Upper lobe of right lung (tissue), 1 donor: ENCODE measurements around the gene UBR2. TPM values are rescaled to one million over a fixed set of nuclear protein-coding genes. Genes with fewer than 3 reads are reported as not detected.
A peak's percentile ranks its signal among the peaks of the same experiment; 100 is the strongest.

Source experiments
- ATAC-seq: fragments of 200-7000 bp; cut with Tn5 transposase; one replicate; pipeline ENCODE4 v1.9.1; 2020; ENCODE audit warnings: mild to moderate bottlenecking, moderate library complexity
- DNase-seq: peaks from one replicate; pipeline ENCODE4 v3.0.0-alpha.2; 2020
- H3K27ac ChIP-seq: fragments of 200-600 bp; one replicate; pipeline ENCODE4 v1.8.0; 2022
- H3K27me3 ChIP-seq: fragments of 200-600 bp; one replicate; pipeline ENCODE4 v1.8.0; 2022; ENCODE audit warnings: mild to moderate bottlenecking
- H3K36me3 ChIP-seq: fragments of 200-600 bp; one replicate; pipeline ENCODE4 v1.8.0; 2022
- H3K4me1 ChIP-seq: fragments of 200-600 bp; one replicate; pipeline ENCODE4 v1.8.0; 2022
- H3K4me3 ChIP-seq: fragments of 200-600 bp; one replicate; pipeline ENCODE4 v1.8.0; 2022; ENCODE audit warnings: mild to moderate bottlenecking
- H3K9me3 ChIP-seq: fragments of 200-600 bp; one replicate; pipeline ENCODE4 v1.8.0; 2022
- intact Hi-C: fragments of 100-400 bp; cut with DNase I; formaldehyde crosslinking; loops from one replicate; pipeline ENCODE4 v1.11.0; 2022
- total RNA-seq: library from RNA; stranded (reverse); fragmentation: NEBNext Ultra II Directional; extraction: Animal tissue kit (Norgen Biotek cat#: 25700); gene quantifications from one replicate; pipeline ENCODE4 v1.2.1, GENCODE V29; 2021
- TF ChIP-seq, protein P1 (sequence below): fragments of 200-600 bp; IDR thresholded peaks from one replicate; pipeline ENCODE4 v1.8.0; 2022; ENCODE audit warnings: antibody characterized with exemption
- donor health status: DM: no; HTN: yes; CAD: no; lungs with severe emphysema.

UBR2 gene
- total RNA-seq, 1 donor from 2014 or later: 36.6 TPM

DNA sequence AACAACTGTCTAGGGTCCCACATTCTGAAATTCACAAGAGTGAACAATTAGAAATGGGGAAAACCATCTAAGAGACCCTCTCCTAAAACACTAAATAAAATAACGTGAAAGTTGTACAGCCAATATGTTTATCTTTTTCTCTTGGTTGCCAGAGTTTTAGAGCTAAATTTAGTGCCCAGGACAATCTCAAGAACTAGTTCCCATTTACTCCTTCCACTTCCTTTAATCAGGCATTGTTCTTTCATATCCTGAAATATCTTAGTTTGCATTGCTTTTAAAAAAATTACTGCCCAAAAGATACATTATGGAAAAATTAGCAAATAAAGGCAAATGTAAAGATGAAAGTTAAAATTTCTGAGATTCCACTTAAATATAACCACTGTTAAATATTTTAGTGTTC is 33.1 kb upstream of the UBR2 start:
- Histone ChIP-seq H3K9me3 (no peaks in the 10 kb centered on the region), H3K4me1 (no peaks in the 10 kb centered on the region), H3K27me3 (no peaks in the 10 kb centered on the region), H3K27ac (no peak overlapping the region), H3K36me3 (no peaks in the 10 kb centered on the region), H3K4me3 (no peak overlapping the region)
- TF ChIP-seq, protein P1, sequence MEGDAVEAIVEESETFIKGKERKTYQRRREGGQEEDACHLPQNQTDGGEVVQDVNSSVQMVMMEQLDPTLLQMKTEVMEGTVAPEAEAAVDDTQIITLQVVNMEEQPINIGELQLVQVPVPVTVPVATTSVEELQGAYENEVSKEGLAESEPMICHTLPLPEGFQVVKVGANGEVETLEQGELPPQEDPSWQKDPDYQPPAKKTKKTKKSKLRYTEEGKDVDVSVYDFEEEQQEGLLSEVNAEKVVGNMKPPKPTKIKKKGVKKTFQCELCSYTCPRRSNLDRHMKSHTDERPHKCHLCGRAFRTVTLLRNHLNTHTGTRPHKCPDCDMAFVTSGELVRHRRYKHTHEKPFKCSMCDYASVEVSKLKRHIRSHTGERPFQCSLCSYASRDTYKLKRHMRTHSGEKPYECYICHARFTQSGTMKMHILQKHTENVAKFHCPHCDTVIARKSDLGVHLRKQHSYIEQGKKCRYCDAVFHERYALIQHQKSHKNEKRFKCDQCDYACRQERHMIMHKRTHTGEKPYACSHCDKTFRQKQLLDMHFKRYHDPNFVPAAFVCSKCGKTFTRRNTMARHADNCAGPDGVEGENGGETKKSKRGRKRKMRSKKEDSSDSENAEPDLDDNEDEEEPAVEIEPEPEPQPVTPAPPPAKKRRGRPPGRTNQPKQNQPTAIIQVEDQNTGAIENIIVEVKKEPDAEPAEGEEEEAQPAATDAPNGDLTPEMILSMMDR: no peak
- ATAC-seq (no peak), DNase-seq (no peak)
- intact Hi-C loops: no loop called here

DNA sequence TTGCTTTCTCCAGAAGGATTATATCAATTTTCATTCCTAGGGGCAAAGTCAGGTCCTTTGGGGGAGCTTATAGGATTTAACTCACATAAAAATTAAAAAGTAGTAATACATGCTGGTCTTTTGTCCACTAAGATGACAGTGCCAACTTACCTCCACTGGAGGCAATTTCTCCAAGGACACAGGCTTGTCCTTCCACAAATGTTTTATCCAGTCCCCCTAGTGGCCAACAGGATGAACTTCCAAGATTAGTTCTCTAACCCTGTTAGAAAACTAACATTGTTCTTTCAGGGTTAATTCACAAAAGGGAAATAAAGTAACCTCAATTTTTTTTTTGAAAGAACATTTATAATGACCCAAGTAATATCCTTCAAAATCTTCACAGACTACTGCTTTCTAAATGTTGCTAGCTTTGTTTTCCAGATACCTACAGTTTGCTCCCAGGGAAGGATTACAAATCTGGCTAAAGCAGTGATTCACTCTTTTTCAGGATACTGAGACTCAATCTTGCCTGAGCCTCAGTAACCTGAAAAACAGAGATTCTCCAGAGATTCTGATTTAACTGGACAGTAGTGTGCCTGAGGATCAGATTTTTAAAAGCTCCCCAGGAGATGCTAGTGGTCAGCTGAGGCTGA is 31.7 kb upstream of the UBR2 start:
- Histone ChIP-seq H3K27me3 (no peaks in the 10 kb centered on the region), H3K36me3 (no peaks in the 10 kb centered on the region), H3K9me3 (no peaks in the 10 kb centered on the region), H3K4me3 (no peak overlapping the region), H3K4me1 (no peaks in the 10 kb centered on the region), H3K27ac (no peak overlapping the region)
- DNase-seq: no peak
- TF ChIP-seq, protein P1: peak; percentile 89
- intact Hi-C loops: no loop called here
- ATAC-seq: peak; percentile 81

DNA sequence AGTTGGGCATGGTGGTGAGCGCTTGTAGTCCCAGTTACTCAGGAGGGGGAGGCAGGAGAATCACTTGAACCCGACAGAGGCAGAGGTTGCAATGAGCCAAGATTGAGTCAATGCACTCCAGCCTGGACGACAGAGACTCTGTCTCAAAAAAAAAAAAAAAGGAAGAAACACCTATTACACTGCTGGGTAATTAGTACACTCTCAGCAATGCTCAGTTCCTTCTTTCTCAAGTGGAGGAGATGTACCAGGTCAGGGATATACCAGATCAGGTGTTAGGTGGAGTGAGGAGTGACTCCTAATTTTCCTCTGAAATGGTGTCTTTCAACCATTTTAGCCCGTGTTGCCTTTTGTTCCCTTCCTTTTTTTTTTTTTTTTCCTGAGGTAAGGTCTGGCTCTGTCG is 30.0 kb upstream of the UBR2 start:
- ATAC-seq (no peak), DNase-seq (no peak)
- no peaks in the 10 kb centered on the region for H3K27me3 ChIP-seq
- no peaks in the 10 kb centered on the region for H3K9me3 ChIP-seq
- TF ChIP-seq, protein P1: no peak
- no peaks in the 10 kb centered on the region for H3K4me1 ChIP-seq
- H3K27ac ChIP-seq: no peak overlapping the region
- intact Hi-C loops: no loop called here
- H3K36me3 ChIP-seq: no peaks in the 10 kb centered on the region
- no peak overlapping the region for H3K4me3 ChIP-seq

DNA sequence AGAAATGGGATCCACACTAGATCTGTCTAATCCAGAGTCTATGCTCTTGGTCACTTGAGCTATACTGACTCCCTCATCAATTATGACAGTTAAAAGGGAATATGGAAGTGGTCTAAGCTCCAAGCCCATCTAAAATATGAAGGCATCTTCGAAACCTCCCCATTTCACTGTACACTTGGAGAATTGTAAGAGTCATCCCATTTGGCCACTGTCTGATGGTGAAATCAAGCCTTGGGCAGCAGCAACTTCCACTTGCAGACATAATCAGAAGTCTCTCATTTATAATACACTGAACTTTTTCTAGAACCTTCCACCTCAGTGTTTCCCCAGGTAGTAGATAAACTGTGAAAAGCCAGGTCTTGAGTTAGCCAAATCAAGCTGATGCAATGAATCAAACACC is 26.3 kb upstream of the UBR2 start:
- no peaks in the 10 kb centered on the region for H3K27me3 ChIP-seq
- no peak overlapping the region for H3K4me3 ChIP-seq
- DNase-seq: no peak
- no peaks in the 10 kb centered on the region for H3K36me3 ChIP-seq
- no peak overlapping the region for H3K27ac ChIP-seq
- intact Hi-C loops: no loop called here
- H3K4me1 ChIP-seq: no peaks in the 10 kb centered on the region
- TF ChIP-seq, protein P1: no peak
- ATAC-seq: no peak
- H3K9me3 ChIP-seq: no peaks in the 10 kb centered on the region

DNA sequence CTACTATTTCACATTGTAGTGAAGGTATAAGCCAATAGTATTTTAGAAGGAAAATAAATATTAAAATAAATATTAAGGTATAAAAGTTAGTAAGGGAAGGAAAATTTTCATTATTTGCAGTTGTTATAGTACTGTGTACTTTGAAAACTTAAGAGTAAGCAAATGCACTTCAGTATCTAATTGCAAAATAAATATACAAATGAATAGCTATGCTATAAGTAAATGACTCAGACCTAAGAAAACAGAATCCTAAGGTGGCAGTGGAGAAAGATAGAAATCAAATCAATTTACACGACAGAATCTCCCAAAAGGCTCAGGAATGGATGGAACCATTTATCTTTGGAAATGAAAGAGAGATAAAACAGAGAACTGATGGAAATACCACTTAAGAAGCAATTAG is 24.7 kb upstream of the UBR2 start:
- no peak for ATAC-seq
- TF ChIP-seq, protein P1: no peak
- no peak overlapping the region for H3K27ac ChIP-seq
- no peaks in the 10 kb centered on the region for H3K27me3 ChIP-seq
- H3K4me1 ChIP-seq: no peaks in the 10 kb centered on the region
- DNase-seq: no peak
- no peaks in the 10 kb centered on the region for H3K9me3 ChIP-seq
- intact Hi-C loops: no loop called here
- H3K36me3 ChIP-seq: no peaks in the 10 kb centered on the region
- no peak overlapping the region for H3K4me3 ChIP-seq
